ENCODE results near the gene NCOA3.
A peak's percentile ranks its signal among the peaks of the same experiment; 100 is the strongest.

The NCOA3 gene

DNA sequence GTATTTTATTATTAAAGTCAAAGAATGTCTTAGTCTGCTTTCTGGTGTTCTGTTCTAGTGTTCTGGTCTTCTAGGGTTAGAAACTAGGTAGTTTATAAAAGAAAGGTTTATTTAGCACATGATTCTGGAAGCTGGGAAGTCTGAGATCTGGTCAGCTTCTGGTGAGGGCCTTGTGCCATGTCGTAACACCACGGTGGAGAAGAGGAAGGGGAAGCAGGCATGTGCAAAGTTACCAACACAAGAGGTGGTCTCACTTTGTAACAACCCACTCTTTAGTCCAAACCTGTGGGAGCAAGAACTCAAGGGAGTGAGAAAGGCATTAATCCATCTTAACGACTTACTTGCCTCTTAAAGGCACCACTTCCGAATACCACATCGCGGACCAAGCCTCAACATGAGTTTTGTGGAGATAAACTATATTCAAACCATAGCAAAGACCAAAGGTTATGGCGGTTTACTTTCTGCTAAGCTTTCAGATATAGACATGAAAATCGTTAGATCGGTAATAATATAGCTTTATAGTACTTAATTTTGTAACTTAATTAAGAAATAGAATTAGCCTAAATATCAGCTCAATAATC is 99.4 kb downstream of the NCOA3 start:
- peak in 3 of 4 experiments; percentile 20 to 35 (median 30) for DNase-seq

GRCh38 chr20:47603260-47603659 is 101.6 kb downstream of the NCOA3 start:
- no peak for DNase-seq

DNA sequence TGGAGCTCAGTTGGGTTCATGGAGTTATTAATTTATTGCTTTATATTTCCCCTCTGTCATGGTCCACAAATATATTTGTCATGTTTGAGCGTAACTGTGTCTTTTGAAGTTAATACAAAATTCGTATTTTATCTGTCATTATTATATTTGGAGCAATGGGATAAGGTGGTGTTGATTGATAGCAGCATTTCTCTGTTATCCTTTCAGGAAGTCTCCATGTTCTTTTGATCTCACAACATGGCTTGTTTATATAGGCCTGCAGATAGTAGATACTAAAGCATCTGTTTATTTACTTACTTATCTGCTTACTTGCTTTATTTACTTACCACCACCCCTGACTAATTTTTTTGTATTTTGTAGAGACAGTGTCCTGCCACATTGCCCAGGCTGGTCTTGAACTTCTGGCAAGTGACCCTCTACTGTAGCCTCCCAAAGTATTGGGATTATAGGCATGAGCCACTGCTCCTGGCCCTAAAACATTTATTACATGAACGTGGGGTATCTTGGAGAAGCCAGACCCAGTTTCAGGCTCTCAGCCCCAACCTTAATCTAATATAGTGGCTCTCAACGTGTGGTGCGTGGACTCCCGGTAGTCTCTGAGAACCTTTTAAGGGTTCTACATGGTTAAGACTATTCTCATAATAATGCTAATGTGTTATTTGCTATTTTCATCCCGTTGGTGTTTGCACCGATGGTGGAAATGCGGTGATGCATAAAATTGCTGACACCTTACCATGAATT is 104.2 kb downstream of the NCOA3 start:
- DNase-seq: no peak

DNA sequence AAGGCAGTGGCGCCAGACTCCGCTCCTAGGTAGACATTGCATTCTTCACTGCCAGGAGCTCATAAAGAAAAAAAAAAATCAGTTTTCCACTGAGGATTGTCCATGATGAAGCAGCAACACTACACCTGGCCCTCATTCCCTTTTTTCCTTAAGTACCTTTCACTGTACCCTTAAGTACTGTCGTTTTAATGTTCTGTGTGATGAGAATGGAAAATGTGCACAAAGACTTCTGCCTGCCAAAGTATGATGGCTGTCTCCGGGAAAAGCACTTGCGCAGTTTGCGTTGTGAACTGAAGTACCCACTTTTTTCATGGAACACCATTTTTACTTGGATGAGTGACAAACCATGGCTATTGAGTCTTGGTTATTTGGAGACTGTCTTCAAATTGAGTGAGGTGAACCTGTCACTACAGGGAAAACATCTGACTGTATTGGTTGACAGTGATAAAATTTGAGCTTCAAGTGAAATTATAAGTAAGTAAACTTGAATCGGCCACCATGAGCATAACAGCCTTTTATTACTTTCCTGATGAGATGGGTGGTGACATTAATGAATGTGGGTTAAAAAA is 104.8 kb downstream of the NCOA3 start:
- no peak for DNase-seq

- DNase-seq: peak in 2 of 4 experiments; percentile 60 to 61
These were observed 105.4 kb downstream of the NCOA3 start for GRCh38 chr20:47606983-47607613.

DNA sequence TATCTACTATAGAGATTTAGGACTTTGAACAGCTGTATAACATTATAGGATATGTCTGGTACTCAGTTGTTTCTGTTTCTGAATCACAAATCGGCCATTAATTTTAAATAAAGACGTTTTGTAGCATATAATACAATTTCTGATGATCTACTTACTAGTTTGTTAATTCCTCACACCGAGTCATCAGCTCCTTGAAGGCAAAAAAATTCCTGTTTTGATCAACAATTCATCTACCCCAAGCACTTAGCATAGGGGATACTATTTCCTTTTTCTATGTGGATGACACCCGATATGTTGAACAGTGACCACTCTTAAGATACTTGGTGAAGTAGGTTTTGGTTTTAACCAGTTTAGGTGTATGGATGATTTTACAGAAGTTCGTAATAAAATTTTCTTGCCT is 107.3 kb downstream of the NCOA3 start:
- no peak for DNase-seq

DNA sequence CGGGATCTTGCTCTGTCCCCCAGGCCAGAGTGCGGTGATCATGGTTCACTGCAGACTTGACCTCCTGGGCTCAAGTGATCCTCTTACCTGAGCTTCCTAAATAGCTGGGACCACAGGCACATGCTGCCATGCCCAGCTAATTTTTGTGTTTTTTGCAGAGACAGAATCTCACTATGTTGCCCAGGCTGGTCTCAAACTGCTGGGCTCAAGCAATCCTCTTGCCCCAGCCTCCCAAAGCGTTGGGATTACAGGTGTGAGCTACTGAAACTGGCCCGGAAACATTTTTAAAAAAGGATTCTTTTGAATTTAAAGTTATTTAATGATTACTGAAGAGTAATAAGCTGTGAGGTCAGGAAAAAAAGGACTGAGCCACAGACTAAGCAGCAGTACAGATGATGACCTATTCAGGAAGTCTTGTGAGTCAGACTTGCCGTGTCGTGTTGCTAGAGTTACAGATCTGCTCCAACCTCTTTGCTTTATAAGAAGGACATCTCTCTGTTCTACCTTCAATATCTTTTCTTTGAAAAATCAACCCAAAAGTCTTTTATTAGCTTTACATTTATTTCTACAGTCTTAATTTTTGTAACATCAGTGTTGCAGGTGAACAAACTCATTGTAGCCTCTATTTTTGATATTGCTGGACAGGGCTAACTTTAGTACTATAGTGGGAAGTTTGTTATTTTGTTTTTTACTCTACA is 108.7 kb downstream of the NCOA3 start:
- DNase-seq: peak; percentile 70 to 81 (median 72)

DNA sequence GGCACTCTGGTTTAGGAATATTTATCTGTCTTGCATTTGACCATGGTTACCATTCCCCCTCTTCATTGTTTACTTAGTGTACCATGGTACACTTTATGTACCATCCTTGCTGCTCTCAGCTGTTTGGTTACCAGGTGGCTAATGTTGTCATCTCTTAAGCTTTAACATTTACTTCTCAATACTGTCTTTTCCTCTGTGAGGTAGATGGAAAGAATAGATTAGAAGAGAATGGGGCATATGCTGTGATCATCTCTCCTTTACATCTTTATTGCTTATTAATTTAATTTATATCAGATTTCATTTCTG is 109.2 kb downstream of the NCOA3 start:
- no peak for DNase-seq

DNA sequence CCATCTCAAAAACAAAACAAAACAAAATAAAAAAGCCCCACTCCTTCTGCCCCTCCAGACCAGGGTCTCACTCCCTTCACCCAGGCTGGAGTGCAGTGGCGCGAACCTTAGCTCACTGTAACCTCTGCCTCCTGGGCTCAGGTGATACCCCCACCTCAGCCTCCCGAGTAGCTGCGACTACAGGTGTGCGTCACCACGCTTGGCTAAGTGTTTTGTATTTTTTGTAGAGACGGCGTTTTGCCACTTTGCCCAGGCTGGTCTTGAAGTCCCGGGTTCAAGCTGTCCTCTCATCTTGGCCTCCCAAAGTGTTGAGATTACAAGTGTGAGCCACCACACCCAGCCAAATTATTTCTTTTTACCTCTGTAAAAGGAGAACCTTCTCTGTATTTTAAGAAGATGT is 110.1 kb downstream of the NCOA3 start:
- no peak for DNase-seq

GRCh38 chr20:47612670-47613069 is 111.0 kb downstream of the NCOA3 start:
- no peak for DNase-seq

DNA sequence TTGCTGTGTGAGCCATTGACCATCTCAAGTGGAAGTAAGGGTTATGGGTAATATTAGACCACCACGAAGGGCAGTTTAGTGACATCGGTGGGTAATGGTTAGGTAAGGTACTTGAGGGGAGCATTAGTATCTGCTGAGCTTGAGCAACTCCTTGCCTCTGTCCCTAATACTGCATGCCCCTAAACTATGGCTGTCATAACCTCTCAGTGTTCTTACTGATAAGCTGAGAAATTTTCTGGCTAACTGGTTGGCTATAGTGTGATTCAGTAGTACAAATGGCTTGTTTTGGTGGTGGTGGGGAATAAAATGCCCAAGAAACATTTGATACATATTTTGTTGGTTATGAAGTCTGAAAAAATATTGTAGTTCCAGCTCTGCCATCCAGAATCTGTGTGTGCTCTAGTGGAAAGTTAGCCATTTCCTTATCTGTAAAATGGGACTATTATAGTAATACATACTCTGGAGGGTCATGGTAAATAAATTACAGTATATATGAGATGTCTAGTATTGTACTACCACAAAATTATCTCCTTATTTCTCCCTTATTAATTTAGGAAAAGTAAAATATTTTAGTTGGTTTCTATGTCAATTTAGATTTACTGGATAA is 113.1 kb downstream of the NCOA3 start:
- no peak for DNase-seq

- no peak for DNase-seq
These were observed 116.8 kb downstream of the NCOA3 start for GRCh38 chr20:47618479-47618878.

- peak; percentile 32 to 81 (median 59) for DNase-seq
These were observed 119.4 kb downstream of the NCOA3 start for GRCh38 chr20:47620808-47621805.

DNA sequence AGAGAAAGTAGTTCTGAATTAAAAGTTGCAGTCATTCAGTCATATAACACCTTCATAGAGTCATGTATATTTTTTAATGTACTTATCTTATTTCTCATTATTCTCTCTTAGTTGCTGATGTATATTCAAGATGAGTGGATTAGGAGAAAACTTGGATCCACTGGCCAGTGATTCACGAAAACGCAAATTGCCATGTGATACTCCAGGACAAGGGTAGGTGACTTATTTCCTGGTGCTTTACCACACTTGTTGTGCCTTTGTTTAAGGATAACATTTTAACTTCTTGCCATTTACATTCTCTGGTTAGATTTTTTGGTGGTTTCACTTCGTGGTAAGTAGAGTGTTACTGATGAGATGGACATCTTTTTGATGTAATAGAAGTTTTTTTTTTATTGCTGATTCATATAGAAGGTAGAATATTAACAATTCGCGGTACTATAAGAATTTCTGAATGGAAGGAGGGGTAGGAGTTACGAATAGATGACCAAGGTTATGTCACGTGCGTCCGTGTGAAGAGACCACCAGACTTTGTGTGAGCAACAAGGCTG is 120.5 kb downstream of the NCOA3 start:
- no peak for DNase-seq

GRCh38 chr20:47623206-47623605 is 121.5 kb downstream of the NCOA3 start:
- no peak for DNase-seq

DNA sequence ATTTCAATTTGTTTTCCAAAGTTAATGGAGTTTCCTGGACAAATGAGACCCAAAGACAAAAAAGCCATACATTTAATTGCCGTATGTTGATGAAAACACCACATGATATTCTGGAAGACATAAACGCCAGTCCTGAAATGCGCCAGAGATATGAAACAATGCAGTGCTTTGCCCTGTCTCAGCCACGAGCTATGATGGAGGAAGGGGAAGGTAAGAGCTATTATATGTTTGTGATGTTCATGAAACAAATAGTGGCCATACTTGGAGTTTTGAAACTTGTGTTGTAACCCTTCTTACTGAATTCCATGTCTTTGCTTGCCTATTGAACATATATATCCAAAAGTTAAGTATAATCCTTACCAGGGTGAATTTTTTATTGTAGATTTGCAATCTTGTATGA is 125.9 kb downstream of the NCOA3 start:
- no peak for DNase-seq

GRCh38 chr20:47629907-47630306 is 128.2 kb downstream of the NCOA3 start:
- no peak for DNase-seq

- no peak for DNase-seq
These were observed 129.4 kb downstream of the NCOA3 start for GRCh38 chr20:47631078-47631477.

GRCh38 chr20:47635256-47635655 is 133.6 kb downstream of the NCOA3 start:
- DNase-seq: no peak

DNA sequence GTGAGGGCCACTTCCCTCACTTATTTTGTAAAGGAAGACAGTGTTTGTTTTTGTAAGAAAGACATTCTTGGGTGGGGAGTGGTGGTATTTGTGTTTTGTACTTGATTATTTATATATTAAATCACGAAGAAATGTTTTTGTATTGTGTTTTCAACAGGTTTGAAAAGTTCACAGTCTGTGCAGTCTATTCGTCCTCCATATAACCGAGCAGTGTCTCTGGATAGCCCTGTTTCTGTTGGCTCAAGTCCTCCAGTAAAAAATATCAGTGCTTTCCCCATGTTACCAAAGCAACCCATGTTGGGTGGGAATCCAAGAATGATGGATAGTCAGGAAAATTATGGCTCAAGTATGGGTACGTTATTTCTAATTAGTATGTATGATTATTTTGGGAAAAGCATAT is 137.2 kb downstream of the NCOA3 start:
- no peak for DNase-seq

GRCh38 chr20:47642118-47642517 is 140.4 kb downstream of the NCOA3 start:
- DNase-seq: no peak

Measured in suppressor macrophage (primary cell).